NCI-H226 (cell line): ENCODE data around the gene SEC61A2.
A peak's percentile ranks its signal among the peaks of the same experiment; 100 is the strongest.

Experiments
- DNase-seq: peaks from one replicate; pipeline ENCODE4 v3.0.0-alpha.2; 2015

Gene SEC61A2

DNA sequence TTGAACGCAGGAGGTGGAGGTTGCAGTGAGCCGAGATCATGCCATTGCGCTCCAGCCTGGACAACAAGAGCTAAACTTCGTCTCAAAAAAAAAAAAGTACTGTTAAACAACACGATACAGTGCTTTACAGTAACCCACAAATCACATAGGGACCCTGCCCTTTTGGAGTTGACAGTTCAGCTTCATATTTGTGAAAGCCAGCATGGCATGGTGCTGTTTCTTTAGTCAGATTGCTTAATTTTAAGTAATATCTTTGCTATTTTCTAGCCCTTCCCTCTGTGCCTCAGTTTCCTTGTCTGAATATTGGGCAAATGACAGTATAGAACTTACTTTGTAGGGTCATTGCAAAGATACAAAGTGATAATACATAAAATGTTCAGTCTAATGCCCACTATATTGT is 71.4 kb downstream of the SEC61A2 start:
- no peak for DNase-seq

DNA sequence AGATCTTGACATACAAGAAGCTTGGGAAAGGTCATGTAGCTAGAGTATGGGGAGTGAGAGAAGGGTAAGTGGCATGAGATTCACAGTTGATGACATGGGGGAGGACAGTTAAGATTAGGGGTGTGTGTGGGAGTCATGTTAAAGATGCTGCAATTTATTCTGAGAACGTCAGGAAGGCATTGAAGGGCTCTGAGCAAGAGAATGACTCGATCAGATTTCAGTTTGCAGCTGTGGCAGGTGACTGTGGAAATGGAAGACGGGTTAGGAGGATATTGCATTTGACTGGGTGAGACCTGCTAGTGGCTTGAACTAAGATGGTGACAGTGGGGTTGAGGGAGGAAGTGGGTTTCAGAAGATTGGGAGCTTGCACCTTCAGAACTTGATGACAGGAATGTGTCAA is 72.1 kb downstream of the SEC61A2 start:
- DNase-seq, result peak; percentile 7

- DNase-seq, result no peak
Measured at GRCh38 chr10:12202226-12202625, 72.7 kb downstream of the SEC61A2 start.

DNA sequence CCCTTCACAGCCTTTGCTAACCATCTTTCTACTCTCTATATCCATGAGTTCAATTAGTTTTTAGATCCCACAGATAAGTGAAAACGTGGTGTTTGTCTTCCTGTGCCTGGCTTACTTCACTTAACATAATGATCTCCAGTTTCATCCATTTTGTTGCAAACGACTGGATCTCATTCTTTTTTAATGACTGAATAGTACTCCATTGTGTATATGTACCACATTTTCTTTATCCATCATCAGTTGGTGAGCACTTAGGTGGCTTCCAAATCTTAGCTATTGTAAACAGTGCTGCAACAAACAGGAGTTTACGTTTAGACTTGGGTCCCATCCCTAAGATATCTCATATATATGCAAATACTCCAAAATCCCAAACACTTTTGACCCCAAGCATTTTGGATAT is 75.6 kb downstream of the SEC61A2 start:
- DNase-seq, result no peak

DNA sequence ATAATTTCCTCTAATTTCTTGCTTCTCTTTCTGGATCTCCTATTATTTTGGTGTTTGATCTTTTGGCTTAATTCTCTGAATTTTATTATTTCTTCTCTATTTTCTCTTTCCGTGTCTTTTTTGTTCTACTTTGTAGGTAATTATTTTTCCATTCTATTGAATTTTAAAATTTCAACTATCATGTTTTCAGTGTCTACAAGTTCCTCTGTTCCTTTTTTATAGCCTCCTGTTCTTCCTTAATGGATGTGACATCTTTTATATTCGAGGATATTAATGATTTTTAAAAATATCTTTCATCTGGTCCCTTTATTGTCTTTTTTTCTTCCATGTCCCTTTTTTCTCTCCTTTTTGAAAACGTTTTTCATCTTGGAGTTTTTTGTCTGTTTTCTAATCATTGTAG is 77.6 kb downstream of the SEC61A2 start:
- no peak for DNase-seq

- DNase-seq, result no peak
Measured at GRCh38 chr10:12208460-12208859, 79.0 kb downstream of the SEC61A2 start.

DNA sequence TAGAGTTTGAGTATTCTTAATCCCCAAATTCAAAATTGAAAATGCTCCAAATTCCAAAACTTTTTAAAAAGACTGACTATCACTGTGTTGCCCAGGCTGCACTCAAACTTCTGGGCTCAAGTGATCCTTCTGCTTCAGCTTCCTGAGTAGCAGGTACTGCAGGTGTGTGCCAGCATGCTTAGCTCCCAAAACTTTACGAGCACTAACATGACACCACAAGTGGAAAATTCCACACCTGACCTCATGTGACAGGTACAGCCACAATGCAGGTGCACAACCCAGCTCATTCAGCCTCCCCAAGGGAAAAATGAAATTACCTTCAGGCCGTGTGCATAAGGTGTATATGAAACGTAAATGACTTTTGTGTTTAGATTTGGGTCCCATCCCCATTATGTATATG is 83.0 kb downstream of the SEC61A2 start:
- no peak for DNase-seq

- no peak for DNase-seq
Measured at GRCh38 chr10:12213621-12214020, 84.1 kb downstream of the SEC61A2 start.

DNA sequence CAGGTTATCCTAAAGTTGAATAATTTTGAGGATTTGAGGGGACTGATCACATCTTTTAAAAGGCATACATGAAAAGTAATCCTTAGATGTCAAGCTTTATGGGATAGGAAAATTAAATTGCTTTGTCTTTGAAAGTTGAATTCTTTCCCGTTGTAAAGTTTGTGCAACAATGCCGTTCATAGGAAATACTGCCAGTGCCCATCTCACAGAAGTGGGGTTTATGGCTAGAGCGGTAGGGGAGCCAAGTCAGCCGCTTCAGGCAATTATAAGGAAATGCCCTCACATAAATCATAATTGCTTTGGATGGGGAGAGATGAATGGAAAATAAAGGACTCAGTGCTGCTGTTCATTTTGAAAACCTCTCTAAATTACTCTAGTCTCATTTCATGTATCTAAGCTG is 84.6 kb downstream of the SEC61A2 start:
- no peak for DNase-seq

DNA sequence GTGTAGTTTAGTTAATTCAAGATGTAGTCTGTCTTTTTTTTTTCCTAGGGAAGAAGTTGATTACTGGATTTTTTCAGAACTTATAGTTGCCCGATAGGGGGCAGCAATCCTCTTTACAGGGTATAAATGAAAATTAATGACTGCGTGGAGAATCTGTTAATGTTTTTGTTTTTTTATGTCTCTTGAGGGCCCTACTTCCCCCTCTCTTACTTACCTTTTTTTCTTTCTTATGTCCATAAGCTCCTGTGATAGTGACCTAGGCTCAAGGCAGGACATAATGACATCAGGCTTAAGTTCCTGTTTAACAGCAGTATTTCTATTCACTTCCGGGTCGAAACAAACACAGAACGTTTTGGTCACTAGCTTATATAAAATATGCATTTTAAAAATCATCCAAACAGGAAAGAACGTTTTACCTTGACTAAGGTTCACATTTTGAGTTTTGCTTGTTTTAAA is 85.3 kb downstream of the SEC61A2 start:
- DNase-seq, result no peak
